GM19468 (cell line): ENCODE results near the gene SURF6.
"Not testable (repeated sequence)": the region's sequence is repeated elsewhere in the genome, so short reads cannot be mapped to it uniquely, and the experiment has no call there.

Experiments used
- ATAC-seq: cut with Tn5 transposase; IDR thresholded peaks from one replicate; pipeline ENCODE4 v1.9.1; 2021; ENCODE audit warnings: mild to moderate bottlenecking, moderate library complexity, moderate number of reproducible peaks; ENCODE audit not compliant: unreplicated experiment; ENCODE audit errors: extremely low read depth

The SURF6 gene

DNA sequence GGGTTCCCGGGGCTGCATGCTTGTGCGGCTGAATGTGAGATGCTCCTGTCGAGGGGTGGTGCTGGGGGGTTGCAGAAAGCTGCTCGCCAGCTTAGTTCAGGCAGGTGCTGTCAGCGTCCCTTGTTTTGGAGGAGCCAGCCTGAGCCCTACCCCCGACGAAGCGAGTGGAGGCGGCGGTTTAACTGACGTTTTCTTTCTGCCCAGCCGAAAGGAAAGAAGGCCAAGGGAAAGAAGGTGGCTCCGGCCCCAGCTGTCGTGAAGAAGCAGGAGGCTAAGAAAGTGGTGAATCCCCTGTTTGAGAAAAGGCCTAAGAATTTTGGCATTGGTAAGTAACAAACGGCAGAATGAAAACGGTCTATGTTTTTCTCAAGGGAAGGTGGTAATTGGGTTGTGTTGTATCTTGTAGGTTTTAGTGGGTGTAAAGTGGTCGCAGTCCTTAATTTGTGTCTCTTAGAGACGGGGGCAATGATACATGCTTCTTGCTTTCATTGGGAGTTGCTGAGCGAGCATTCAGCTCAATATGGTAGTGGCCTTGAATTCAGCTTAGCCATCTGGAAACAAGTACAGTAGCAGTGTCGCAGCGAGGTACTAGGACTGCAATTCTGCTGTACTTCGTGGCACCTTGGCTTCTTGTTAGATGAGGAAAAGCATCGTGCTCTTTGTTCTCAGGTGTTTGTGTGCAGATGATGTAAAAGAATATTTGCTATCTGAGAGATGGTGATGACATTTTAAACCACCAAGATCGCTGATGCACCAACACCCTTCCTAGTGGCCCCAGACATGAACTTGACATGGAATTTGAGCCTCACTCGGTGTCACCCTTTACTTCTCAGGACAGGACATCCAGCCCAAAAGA is 13.0 kb upstream of the SURF6 start:
- no peak for ATAC-seq

DNA sequence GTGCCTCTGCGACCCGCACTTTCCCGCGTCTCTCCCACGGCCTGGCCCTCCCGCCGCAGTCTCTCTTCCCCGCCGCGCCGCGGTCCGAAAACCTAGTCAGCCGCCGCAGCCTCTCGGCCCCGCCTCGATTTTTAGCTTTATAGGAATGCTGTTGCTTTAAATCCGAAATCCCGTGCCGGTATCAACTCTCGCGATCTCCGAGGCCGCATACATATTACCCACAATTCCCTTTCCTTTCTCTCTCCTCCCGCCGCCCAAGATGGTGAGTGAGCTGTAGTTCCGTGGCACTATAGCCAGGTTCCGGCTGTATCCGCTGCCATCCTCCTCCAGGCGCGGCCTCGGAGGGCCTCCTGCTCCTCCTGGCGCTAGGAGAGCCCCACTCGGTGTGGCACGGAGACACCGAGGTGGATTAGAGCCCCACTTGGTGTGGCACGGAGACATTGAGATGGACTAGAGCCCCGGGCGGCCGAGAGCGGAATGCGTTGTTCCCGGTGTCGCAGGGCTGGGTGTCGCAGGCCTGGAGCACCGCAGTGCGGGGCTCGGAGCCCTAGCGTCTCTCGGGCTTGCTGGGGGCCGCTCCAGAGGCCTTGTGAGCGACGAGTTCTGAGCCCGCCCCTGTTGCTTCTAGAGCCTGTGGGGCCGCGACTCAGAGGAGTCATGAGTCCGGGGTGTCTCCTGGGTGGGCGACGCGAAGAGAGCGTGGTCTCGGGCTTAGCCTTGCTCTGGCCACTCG is 12.2 kb upstream of the SURF6 start, which contains the start of the genes MED22 and RPL7A:
Gene MED22, minus strand, starts transcription at position 147 of the 733 bp plus-strand sequence. CDS start 1,469 bp downstream, outside the sequence.
Gene RPL7A, plus strand, starts transcription at position 234 of the 733 bp plus-strand sequence. Its CDS starts 26 bp downstream, at position 260.
- no peak for ATAC-seq

DNA sequence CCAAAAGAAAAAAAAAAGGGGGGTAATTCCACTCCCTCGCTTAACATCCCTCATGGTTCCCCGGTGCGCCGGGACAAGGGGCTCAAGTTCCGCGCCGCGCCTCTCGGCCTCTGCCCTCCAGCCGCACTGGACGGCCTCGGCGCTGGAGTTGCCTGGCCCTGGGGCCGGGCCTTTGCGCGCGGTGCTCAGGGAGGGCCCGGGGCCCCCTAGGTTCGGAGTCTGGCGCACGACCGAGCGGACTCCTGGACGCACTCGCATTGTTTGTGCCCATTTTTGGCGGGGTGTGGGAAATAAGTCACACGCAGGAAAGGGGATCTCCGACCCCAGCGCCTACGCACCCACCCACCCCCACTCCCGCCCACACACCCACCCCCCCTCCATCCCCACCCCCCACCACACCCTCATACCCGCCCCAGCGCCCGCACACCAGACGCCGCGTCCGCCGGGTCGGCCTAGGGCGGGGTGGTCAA is 11.6 kb upstream of the SURF6 start:
- ATAC-seq = no peak

DNA sequence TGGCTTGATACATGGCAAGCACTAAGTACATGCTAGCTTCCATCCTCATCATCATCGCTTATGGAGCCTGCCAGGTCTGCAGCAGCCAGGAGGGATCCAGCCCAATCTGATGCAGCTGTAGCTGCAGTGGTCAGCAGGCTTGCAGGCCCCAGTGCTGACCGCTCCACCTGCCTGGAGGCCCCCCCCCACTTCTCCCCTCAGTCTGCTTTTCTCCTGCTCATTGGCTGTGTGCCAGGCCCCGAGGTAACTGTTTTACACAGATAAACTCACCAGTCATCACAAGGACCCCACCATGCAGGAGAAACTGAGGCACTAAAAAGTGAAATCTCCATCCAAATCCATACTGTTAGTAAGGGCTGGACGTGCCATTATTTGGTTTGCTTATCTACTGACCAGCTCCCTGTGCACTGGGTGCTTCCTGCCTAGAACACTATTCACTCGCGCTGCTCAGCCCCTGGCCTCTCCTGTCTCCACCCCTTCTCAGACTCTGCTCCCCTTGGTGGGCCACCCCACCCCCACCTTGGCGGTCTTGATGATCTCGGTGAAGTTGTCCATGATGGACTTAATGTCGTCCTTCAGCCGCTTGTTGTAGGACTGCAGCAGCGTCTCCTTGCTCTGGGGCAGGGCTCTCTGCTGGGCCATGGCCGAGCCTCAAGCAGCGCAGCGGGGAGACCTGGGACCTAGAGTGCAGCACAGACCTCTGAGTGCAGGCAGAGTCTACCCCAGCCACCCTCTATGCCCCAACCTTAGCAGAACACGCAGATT is 10.2 kb upstream of the SURF6 start:
- ATAC-seq = no peak

DNA sequence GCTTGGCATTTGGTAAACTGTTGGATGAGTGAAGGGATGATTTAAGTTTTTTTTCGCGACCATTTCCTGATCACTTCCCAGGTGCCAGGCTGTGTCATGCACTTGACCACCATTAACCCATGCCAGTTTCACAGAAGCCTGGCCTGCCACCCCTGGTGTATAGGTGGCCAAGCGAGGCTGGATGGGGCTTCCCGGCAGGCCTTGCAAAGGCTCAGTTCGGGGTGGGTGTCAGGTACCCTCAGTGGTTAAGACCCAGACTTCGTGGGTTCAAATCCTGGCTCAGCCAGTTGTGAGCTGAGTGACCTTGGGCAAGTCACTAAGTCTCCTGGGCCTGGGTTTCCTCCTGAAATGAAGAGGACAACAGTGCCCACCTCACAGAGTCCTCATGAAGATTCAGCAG is 9.6 kb upstream of the SURF6 start:
- no peak for ATAC-seq

DNA sequence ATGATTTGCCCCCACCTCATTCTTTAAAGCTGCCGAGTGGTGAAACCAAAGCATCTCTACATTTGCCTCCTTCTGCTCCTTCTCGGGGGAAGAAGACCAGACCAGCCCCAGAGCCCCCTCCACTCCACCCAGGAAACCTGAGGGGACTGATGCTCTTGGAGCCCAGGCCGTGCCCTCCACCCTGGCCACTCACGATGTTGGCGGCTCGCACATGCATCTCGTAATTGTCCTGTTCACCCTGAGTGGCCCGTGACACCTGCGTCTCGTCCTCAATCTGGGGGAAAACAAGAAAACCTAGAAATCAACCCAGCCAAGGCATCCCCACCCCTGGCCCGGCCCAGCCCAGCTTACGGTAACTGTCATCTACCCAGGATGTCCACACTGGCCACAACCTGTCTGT is 9.0 kb upstream of the SURF6 start:
- no peak for ATAC-seq

DNA sequence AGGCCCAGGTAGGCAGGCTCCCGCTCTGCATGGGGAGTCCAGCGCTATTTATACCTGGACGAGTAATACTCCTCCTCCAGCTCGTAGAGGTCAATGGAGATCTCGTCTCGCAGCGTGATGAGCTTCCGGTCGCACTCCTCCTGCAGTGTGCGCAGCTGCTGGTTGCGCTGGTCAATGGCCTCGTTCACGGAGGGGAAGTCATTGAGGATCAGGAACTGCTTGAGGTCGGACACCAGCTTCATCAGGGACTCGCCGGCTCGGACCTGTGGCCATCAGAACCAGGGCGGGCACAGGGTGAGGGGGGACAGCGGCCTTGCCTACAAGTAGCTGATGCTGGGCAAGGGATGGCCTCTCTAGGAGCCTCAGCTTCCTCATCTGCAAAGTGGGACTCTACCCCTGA is 8.1 kb upstream of the SURF6 start:
- ATAC-seq = no peak

DNA sequence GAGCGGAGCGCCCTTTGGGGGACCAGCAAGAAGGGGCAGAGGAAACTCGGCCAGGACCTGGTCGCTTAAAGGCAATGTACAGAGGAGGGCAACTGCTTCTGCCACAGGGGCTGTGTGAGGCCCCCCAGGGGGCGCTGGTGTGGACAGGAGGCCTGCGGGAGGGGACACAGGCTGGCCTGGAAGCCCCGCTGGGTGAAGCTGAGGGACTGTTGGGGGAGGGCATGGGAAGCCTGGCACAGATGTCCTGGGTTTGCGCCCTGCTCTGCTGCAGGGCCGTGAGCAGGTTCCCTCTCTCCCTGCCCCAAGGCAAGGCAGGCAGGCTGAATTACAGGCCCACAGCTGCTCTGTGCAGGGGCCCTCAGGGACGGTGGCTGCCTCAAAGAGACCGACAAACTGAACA is 6.6 kb upstream of the SURF6 start:
- no peak for ATAC-seq

DNA sequence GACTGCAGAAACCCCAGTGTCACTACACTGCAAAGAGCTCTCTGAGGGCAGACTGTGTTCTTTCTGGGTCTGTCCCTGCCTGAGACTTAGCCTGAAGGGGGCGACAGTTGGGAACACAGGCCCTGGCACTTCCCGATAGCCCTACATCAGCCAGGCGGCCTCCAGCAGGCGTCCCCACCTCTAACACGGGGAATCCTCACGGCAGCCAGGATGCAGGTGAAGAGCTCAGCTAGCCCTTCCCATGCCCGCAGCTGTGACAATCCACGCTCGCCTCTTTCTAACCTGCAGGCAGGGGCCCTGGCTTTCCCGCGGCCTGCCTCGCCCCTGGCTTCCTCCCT is 6.0 kb upstream of the SURF6 start:
- ATAC-seq = no peak

DNA sequence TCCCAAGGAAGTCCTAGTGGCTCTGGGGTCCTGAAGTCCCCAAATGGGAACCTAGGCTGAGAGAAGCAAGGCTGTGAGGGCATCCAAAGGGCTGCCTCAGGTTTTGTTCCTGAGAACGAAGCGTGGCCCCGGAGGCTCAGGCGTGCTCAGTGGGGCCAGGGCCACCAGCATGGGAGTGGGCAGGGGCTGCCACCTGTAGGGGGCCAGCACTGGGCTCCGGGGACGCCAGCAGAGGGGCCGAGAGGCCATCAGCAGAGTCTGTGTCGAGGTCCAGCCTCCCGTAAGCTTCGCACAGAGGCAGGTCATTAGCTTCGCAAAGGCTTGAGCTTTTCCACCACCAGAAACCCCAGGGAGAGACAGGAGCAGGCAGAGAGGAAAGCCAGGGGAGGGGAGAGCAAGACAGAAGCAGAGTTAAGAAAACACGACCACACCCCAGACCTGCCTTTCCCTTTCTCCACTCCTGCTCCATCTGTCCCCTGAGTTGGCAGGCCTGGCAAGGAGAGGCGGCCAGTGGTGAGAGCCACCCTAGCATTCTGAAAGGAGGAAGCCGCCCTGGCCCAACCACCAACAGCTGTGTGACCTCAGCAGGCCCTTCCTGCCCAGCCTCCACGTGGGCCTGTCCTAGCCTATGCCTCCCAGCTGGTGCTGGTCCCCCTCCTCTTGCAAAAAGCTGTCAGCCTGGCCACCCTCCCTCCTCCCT is 5.5 kb upstream of the SURF6 start:
- ATAC-seq = no peak

DNA sequence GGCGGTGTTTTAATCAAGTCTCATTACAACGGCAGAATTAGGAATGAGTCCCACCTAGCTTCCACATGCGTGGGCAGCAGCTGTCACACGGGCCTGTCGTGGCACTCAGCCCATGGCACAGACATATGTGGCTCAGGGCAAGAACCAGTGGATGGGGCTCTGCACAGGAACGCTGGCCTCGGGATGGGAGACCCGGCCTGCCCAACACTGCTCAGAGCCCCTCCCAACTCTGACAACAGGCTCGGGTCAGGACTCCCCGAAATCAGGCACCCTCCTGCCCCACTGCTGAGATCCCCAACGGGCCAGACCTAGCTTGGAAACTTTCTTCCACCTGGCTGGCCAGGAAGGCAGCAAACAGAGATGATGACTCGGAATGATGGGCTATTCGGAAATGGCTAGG is 4.9 kb upstream of the SURF6 start:
- no peak for ATAC-seq

DNA sequence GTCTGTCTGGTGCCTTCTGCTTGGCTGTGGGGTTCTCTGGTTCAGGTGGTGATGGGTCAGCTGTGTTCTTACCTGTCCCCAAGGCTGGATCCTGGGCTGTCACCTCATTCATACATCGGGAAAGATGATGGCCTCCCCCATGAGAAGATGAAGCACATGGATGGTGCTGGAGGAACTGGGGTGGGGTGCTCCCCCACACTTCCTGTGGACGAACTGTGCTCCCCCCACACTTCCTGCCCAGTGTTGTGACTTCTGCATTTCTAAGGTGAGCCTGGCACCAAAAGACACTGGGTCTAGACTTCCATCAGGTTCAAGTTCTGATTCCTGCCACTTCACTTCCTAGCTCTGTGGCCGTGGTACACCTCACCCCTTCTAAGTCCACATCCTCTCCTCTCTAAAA is 4.3 kb upstream of the SURF6 start:
- no peak for ATAC-seq

DNA sequence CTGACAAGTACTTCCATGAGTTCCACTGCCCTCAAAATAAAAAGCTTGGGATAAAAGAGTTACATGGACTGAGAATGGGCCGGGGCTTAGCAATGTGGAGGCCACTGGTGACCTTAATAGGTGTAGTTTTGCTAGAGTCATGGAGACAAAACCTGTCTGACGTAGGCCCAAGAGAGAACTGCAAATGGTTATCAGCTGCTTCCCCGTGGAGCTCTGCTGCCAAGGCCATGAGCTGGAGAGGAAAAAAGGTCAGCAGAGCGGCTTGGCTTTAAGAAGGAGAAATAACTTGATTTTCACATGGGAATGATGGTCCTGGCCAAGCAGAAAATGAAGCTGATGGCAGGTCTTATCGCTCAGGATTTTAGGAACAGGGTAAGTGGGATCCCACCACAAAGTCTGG is 3.7 kb upstream of the SURF6 start:
- no peak for ATAC-seq

DNA sequence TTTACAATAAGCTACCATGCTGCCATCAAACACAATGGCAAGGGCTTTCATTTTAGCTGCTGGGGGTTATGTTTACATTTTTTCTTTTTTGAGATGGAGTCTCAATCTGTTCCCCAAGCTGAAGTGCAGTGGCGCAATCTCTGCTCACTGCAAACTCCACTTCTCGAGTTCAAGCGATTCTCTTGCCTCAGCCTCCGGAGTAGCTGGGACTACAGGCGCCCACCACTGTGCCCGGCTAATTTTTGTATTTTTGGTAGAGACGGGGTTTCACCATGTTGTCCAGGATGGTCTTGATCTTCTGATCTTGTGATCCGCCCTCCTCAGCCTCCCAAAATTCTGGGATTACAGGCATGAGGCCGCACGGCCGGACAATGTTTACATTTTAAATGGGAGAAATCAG is 1.1 kb downstream of the SURF6 start:
- ATAC-seq = not testable (repeated sequence)

DNA sequence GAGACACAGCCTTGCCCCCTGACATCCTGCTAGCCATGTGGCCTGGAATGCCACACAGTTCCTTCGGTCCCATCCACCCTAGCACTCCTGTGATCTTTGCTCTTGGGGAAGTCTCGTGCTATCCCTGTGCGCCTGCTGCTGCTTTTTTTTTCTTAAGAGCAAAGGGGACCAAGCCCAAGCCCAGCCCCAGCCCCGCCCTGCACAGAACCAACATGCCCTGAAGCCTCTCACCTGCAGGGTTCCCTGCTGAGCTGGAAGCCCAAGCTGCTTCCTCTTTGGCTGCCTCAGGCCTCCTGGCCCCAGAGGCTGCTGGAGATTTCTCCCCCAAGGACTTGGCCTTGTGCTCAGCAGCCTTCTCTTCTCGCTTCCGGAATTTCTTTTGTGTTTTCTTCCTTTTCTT is 1.8 kb downstream of the SURF6 start:
- no peak for ATAC-seq

DNA sequence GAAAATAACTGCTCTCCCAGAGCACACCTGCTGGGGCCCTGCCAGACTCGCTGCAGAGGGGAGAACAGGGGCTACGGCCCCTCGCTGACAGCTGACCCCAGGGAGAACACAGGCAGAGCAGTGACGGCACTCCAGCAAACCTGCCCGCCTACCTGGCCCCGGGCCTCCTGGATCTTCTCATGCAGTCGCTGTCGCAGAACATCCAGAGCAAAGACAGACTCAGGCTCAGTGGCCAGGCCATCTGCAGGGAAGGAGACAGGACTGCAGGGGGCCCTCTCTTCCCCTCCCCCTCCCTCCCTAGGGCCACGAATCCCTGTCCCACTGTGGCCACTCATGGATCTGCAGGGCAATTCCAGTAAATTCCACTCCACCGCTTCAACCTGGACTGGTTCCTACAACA is 2.4 kb downstream of the SURF6 start:
- no peak for ATAC-seq

DNA sequence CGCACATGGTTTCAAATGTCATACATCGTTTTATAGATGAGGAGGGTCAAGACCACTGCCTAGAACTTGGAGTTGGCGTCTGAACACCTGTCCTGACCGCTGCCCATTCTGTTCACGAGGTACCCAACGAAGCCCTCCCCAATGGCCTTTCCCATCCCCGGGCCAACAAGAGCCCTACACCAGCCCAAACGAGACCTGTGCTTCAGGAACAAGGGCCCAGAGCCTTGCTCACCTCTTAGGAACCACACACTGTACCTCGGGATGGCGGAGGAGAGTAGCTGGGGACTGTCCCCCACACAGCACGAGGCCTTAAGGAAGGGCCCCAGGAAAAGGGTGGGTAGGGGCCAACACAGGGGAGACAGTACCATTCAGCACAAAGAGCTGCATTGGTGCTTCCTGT is 3.0 kb downstream of the SURF6 start:
- ATAC-seq = no peak

DNA sequence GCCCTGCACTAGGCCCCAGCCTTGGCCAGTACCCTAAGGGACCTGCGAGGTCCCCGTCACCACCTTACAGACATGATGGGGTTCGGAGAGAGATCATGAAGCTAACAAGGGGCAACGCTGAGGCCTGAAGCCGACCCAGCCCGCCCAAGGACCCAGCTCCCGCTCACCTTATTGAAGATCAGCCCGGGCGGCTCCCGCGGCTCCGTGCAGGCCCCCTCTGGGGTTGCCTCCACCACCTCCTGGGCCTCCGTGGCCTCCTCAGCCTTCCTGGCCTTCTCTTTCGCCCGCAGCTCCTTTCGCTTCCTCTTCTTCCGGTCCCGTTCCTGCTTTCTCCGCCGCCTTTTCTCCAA is 3.6 kb downstream of the SURF6 start:
- ATAC-seq = no peak

DNA sequence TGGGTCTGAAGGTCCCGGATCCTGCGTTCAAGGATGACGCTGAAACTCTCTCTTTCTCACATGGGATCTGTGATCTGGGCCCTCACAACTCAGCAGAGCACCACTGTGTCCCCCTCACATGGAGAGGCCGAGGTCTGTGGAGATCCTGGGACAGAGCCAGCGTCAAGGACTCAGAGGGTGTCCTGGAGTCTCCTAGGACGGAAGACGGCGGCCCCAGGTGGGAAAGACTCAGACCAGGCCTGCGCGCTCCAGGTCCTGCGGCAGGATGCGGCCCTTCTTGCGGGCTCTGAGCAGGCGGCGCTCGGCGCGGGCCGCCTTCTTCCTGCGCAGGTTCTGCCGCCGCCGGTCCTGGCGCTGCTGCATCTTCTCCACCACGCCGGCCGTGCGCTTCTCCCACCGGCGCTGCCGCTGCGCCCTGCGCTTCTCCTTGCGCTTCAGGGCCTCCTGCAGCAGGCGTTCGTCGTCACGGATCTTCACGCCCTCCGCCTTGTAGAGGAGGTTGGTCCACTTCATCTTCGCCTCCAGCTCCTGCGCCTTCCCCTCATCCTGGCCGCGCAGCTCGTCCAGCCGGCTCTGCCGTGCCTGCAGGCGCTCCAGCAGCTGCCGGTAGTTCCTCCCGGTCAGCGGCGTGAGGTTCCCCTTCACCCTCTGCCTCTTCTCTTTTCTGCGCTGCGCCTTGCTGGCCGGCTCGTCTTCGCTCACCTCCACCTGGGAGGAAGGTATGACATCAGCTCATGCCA is 4.2 kb downstream of the SURF6 start:
- no peak for ATAC-seq

DNA sequence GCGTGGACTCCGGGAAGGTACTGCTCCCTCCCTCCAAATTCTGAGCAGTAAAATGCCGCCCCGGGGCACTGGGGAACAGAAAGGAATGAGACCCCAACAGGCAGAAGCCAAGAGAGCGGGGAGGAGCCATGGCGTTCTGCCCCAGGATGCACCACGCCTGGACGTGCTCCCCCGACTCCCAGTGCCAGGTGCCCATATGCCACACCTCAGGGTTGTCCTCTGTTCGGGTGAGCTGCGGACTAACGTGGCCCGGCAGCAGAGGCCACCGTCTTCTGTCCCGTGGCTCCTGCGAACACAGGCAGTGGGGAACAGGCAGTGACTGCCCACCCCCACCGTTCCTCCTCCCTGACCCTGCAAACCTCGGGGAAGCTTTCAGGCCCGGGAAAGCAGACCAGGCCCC is 4.8 kb downstream of the SURF6 start:
- no peak for ATAC-seq
